HCT116 (cell line): ENCODE data around the gene SLC23A1.

ENCODE experiments used
- SIN3A ChIP-seq: IDR thresholded peaks from 2 replicates; pipeline ENCODE4 v1.6.1; 2012; ENCODE audit warnings: low read depth
- TF ChIP-seq, protein P1 (sequence below), 3 experiments: fragments of 200-600 bp in 1 of 3; sonication (generic) in 1 of 3; IDR thresholded peaks in 2 of 3; conservative IDR thresholded peaks in 1 of 3; 2 replicates each; pipeline ENCODE4 v1.5.1; 2012 to 2017; ENCODE audit warnings: low read depth in 2 of 3, low read length in 2 of 3, antibody characterized with exemption in 1 of 3, borderline replicate concordance in 1 of 3, control low read depth in 1 of 3, mild to moderate bottlenecking in 1 of 3, mixed read lengths in 1 of 3, mixed run types in 1 of 3, moderate library complexity in 1 of 3; ENCODE audit not compliant: insufficient read depth in 1 of 3

GRCh38 chr5:139361835-139362429, 21.2 kb downstream of the SLC23A1 start:
- TF ChIP-seq, protein P1, sequence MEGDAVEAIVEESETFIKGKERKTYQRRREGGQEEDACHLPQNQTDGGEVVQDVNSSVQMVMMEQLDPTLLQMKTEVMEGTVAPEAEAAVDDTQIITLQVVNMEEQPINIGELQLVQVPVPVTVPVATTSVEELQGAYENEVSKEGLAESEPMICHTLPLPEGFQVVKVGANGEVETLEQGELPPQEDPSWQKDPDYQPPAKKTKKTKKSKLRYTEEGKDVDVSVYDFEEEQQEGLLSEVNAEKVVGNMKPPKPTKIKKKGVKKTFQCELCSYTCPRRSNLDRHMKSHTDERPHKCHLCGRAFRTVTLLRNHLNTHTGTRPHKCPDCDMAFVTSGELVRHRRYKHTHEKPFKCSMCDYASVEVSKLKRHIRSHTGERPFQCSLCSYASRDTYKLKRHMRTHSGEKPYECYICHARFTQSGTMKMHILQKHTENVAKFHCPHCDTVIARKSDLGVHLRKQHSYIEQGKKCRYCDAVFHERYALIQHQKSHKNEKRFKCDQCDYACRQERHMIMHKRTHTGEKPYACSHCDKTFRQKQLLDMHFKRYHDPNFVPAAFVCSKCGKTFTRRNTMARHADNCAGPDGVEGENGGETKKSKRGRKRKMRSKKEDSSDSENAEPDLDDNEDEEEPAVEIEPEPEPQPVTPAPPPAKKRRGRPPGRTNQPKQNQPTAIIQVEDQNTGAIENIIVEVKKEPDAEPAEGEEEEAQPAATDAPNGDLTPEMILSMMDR (IDR thresholded peaks at IDR 0.05 in 2 of 3, conservative IDR thresholded peaks at IDR 0.05 in 1 of 3; ENCODE audit: borderline replicate concordance in 1 of 3, insufficient read depth in 1 of 3, low read depth in 2 of 3, low read length in 2 of 3): no peak
- no peak for TF ChIP-seq SIN3A
